ENCODE results near the gene SLC28A1. TPM values are rescaled to one million over a fixed set of nuclear protein-coding genes. Genes with fewer than 3 reads are reported as not detected.

SLC28A1 gene
- total and polyA plus RNA-seq, 4 donors = 0.09 to 39.7 (median 18.3) TPM

DNA sequence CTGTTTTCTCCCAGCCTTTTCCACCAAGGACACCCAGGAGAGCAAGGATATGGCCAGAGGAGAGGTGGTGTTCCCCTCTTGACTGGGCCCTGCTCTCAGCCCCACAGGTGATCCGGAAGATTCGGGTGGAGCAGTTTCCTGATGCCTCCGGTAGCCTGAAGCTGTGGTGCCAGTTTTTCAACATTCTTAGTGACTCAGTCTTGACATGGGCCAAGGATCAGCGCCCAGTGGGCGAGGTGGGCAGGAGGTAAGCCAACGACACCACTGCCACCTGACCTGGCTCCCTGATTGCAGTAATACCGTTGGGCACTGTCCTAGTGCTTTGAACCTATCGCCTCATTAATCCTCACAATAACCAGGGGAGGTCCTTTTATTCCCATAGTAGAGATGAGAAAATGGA lies 25.3 kb upstream of the SLC28A1 start:
- Histone ChIP-seq H3K27ac (ENCODE audit: low read depth in 1 of 2, low read length in 2 of 2) (no peak overlapping the region), H3K9me3 (ENCODE audit: control insufficient read depth in 4 of 4, low read length in 3 of 4) (no peaks in the 10 kb centered on the region), H3K4me1 (ENCODE audit: control insufficient read depth in 4 of 4, insufficient read depth in 4 of 4, low read length in 3 of 4) (peaks cover 0 to 6% (median 0%) of the 10 kb centered on the region in 4 donors), H3K4me3 (ENCODE audit: low read depth in 1 of 3, low read length in 3 of 3) (no peak overlapping the region), H3K27me3 (ENCODE audit: control insufficient read depth in 4 of 4, insufficient read depth in 4 of 4, low read length in 3 of 4) (no peaks in the 10 kb centered on the region), H3K9ac (ENCODE audit: low read depth in 1 of 2, low read length in 2 of 2) (no peak overlapping the region), H3K36me3 (ENCODE audit: control insufficient read depth in 4 of 4, insufficient read depth in 3 of 4, low read depth in 1 of 4, low read length in 3 of 4) (no peaks in the 10 kb centered on the region)
- 87% methylated on average over 8 of the region's 8 CpGs for WGBS
- TF ChIP-seq TAF1 (conservative IDR thresholded peaks at IDR 0.05) (no peak), GABPA (IDR thresholded peaks at IDR 0.05 in 1 of 2, conservative IDR thresholded peaks at IDR 0.05 in 1 of 2) (no peak), HNF4A (conservative IDR thresholded peaks at IDR 0.05) (no peak), NR2F2 (IDR thresholded peaks at IDR 0.05) (no peak), RXRA (IDR thresholded peaks at IDR 0.05) (no peak)
- TF ChIP-seq, protein P1, sequence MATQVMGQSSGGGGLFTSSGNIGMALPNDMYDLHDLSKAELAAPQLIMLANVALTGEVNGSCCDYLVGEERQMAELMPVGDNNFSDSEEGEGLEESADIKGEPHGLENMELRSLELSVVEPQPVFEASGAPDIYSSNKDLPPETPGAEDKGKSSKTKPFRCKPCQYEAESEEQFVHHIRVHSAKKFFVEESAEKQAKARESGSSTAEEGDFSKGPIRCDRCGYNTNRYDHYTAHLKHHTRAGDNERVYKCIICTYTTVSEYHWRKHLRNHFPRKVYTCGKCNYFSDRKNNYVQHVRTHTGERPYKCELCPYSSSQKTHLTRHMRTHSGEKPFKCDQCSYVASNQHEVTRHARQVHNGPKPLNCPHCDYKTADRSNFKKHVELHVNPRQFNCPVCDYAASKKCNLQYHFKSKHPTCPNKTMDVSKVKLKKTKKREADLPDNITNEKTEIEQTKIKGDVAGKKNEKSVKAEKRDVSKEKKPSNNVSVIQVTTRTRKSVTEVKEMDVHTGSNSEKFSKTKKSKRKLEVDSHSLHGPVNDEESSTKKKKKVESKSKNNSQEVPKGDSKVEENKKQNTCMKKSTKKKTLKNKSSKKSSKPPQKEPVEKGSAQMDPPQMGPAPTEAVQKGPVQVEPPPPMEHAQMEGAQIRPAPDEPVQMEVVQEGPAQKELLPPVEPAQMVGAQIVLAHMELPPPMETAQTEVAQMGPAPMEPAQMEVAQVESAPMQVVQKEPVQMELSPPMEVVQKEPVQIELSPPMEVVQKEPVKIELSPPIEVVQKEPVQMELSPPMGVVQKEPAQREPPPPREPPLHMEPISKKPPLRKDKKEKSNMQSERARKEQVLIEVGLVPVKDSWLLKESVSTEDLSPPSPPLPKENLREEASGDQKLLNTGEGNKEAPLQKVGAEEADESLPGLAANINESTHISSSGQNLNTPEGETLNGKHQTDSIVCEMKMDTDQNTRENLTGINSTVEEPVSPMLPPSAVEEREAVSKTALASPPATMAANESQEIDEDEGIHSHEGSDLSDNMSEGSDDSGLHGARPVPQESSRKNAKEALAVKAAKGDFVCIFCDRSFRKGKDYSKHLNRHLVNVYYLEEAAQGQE (IDR thresholded peaks at IDR 0.05) = no peak
- TF ChIP-seq, protein P2, sequence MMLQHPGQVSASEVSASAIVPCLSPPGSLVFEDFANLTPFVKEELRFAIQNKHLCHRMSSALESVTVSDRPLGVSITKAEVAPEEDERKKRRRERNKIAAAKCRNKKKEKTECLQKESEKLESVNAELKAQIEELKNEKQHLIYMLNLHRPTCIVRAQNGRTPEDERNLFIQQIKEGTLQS (IDR thresholded peaks at IDR 0.05) = no peak
- no peak for DNase-seq (ENCODE audit: low spot score)

DNA sequence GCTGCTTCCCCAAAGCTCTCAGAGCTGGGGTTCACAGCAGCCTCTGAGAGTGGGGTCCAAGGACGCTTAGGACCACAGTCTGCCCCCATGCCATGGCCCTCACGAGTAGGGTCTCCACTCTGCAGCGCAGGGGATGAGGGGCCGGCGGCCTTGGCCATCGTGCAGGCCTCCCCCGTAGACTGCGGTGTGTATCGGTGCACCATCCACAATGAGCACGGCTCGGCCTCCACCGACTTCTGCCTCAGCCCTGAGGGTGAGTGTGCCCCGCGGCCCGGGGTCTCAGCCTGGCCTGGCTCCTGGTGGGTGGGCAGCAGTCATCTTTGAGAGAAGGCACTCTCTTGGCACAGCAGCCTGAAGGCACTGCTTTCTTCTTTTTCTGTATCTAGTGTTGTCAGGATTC lies 24.8 kb upstream of the SLC28A1 start:
- no peak overlapping the region for H3K4me3 ChIP-seq (ENCODE audit: low read depth in 1 of 3, low read length in 3 of 3)
- H3K9me3 ChIP-seq (ENCODE audit: control insufficient read depth in 4 of 4, low read length in 3 of 4) = no peaks in the 10 kb centered on the region
- WGBS = 94% methylated on average over 15 of the region's 15 CpGs
- H3K27ac ChIP-seq (ENCODE audit: low read depth in 1 of 2, low read length in 2 of 2) = no peak overlapping the region
- TF ChIP-seq, protein P2 (IDR thresholded peaks at IDR 0.05) = no peak
- no peak overlapping the region for H3K9ac ChIP-seq (ENCODE audit: low read depth in 1 of 2, low read length in 2 of 2)
- H3K27me3 ChIP-seq (ENCODE audit: control insufficient read depth in 4 of 4, insufficient read depth in 4 of 4, low read length in 3 of 4) = no peaks in the 10 kb centered on the region
- peaks cover 0 to 6% (median 0%) of the 10 kb centered on the region in 4 donors for H3K4me1 ChIP-seq (ENCODE audit: control insufficient read depth in 4 of 4, insufficient read depth in 4 of 4, low read length in 3 of 4)
- no peak for DNase-seq (ENCODE audit: low spot score)
- no peaks in the 10 kb centered on the region for H3K36me3 ChIP-seq (ENCODE audit: control insufficient read depth in 4 of 4, insufficient read depth in 3 of 4, low read depth in 1 of 4, low read length in 3 of 4)

DNA sequence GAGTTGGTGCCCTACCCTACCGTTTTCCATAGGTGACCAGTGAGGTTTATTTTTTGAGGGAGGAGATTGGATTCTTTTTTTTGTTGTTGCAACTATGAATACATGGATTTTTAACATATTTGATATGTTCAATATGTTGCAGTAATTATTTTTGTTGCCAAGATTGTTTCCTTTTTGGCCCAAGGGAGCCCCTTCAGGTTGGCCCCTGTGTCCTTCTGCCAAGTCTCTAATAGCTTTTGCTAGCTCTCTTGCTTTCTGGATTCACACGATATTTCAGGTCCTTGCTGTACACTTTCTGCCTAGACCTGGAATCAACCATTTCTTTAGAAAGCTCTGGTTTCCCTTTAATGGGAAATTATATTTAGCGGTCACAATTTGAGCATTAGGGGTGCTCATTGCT lies 22.7 kb upstream of the SLC28A1 start:
- TF ChIP-seq GABPA (IDR thresholded peaks at IDR 0.05 in 1 of 2, conservative IDR thresholded peaks at IDR 0.05 in 1 of 2) (no peak), YY1 (IDR thresholded peaks at IDR 0.05) (no peak), FOXA2 (IDR thresholded peaks at IDR 0.05) (no peak), TAF1 (conservative IDR thresholded peaks at IDR 0.05) (no peak), NR2F2 (IDR thresholded peaks at IDR 0.05) (no peak), HNF4G (IDR thresholded peaks at IDR 0.05) (no peak)
- no peaks in the 10 kb centered on the region for H3K36me3 ChIP-seq (ENCODE audit: control insufficient read depth in 4 of 4, insufficient read depth in 3 of 4, low read depth in 1 of 4, low read length in 3 of 4)
- WGBS = 94% methylated on average over 3 of the region's 3 CpGs

More for the DNA sequence above, 22.7 kb upstream of the SLC28A1 start:
- Histone ChIP-seq H3K4me1 (ENCODE audit: control insufficient read depth in 4 of 4, insufficient read depth in 4 of 4, low read length in 3 of 4) (peaks cover 0 to 6% (median 0%) of the 10 kb centered on the region in 4 donors), H3K9me3 (ENCODE audit: control insufficient read depth in 4 of 4, low read length in 3 of 4) (no peaks in the 10 kb centered on the region), H3K9ac (ENCODE audit: low read depth in 1 of 2, low read length in 2 of 2) (no peak overlapping the region), H3K27me3 (ENCODE audit: control insufficient read depth in 4 of 4, insufficient read depth in 4 of 4, low read length in 3 of 4) (no peaks in the 10 kb centered on the region), H3K27ac (ENCODE audit: low read depth in 1 of 2, low read length in 2 of 2) (no peak overlapping the region), H3K4me3 (ENCODE audit: low read depth in 1 of 3, low read length in 3 of 3) (no peak overlapping the region)
- DNase-seq (ENCODE audit: low spot score) = no peak
